Myocyte (in vitro differentiated cells): ENCODE results near the gene ATP1B4. TPM values are rescaled to one million over a fixed set of nuclear protein-coding genes. Genes with fewer than 3 reads are reported as not detected.

Source experiments
- DNase-seq: peaks from one replicate; pipeline ENCODE4 v3.0.0-alpha.2; 2012; ENCODE audit warnings: low read depth
- total RNA-seq: library from RNA; depleted of rRNA; stranded (reverse); fragments of >200 nt; gene quantifications from 2 replicates; pipeline ENCODE4 v1.2.3, GENCODE V29; 2014

Gene ATP1B4
- total RNA-seq, 1 donor from 2014 or later: 58.0 TPM

DNA sequence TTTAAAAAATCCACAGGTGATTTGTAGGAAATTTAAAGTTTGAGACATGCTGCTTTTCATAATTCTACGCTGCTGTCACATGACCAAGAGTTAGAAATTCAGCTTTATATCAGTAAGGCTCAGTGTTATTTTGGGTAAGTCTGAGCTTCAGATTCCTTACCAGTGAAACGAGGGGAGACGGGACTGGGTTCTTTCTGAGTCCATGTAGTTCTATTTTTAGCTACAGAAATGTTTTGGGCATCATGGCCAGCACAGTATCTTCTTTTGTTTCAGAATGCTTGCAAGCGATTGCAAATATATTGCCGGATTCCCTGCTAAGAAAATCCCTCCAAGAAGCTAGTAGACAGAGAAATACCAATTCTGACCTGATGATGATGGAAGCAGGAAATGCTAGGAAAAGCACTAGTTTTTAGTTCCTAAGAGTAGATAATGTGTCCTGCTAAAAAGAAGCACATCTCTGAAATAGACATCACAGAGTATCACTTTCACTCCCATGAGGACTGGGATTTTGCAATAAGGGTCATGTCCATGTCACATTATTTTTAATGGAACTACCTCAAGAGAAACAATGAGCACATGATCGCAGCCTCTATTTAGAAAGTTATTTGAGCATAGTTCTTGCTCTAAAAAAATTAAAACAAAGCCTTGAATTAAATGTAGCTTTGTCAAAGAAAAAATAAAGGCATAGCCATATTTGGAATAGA lies 10.9 kb downstream of the ATP1B4 start:
- DNase-seq: peak; percentile 36

DNA sequence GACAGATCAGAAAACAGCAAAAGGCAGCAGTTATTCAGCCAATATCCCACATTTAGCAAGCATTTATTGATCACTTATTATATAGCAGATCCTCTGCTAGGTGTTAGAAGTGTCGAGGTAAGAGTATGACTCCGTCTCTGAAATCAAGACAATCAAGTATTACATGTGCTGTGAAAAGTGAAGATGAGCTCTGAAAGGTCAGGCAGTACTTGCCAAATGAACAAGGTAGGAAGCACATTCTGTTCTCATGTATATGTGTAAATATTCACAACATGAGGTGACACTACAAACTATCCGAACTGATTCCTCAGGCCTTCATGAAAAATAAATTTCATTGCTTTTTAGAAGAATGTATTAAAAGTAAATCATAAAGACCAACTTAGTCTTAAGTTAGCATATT lies 15.3 kb downstream of the ATP1B4 start:
- no peak for DNase-seq

GRCh38 chrX:120377715-120378114 lies 15.8 kb downstream of the ATP1B4 start:
- no peak for DNase-seq

GRCh38 chrX:120378570-120378969 lies 16.7 kb downstream of the ATP1B4 start:
- DNase-seq: no peak

DNA sequence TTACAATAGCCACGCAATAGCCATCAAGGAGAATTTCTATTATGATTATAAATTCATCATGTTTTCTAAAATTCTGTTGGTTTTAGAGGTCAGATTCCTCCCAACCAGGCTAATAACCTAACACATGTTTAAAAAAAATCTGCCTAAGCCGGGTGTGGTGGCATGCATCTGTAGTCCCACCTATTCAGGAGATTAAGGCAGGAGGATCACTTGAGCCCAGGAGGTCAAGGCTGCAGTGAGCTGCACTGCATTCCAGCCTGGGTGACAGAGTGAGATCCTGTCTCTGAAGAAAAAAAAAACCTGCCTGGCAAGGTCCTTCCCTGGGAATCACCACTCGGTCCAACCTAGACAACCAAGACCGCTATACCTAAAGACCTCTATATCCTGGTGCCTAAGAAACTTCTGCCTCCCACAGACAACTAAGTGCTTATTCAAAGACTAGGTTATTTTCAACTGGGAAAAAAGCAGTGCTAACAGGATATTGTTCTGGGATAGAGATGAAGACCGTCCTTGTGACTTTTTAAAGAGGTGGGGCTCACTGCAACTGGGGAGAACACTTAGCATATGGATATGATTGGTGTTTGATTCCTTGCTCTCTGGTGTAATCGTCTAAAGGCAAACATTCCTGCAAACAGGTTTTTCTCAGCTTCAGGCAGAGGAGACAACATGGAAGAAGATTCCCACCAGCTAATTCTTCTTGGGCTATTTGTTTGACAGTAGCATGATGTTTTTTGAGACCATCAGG lies 18.2 kb downstream of the ATP1B4 start:
- no peak for DNase-seq

GRCh38 chrX:120380699-120381098 lies 18.8 kb downstream of the ATP1B4 start:
- DNase-seq: no peak

DNA sequence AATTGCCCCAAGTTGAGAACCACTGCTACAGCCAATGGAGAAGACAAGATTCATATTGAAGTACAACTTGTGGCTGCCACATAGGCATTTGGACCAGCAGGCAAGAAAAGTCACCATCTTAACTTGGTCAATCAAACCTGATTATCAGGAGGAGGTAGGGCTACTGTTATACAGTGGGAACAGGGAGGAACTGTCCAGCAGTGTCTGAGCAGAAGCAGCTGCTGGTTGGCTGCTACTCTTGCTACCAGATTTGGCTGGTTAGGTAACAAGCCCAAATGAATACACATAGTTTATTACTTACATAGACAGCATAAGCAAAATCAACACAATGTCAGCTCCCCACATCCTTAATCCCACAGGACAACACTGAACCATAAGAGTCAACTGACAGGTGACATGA lies 39.4 kb downstream of the ATP1B4 start:
- DNase-seq: peak; percentile 5

GRCh38 chrX:120402369-120402768 lies 40.5 kb downstream of the ATP1B4 start:
- peak; percentile 8 for DNase-seq

DNA sequence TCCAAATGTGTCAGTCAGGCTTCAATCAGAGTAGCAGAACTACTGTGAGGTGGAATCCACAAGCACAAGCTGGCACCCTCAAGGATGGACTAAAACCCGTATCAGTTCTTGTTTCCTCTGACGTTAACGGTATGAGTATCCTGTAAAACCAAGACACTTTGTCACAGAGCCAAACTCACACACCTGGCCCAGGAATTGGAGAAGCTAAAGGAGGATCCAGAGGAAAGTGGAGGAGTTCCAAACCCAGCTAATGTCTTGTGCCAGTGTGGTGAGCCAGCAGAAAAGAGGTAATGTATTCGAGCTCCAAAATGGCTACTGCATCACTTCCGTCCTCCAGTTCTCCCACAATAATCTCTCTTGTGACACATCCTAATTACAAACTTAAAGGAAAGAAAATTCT lies 44.7 kb downstream of the ATP1B4 start:
- DNase-seq: no peak

DNA sequence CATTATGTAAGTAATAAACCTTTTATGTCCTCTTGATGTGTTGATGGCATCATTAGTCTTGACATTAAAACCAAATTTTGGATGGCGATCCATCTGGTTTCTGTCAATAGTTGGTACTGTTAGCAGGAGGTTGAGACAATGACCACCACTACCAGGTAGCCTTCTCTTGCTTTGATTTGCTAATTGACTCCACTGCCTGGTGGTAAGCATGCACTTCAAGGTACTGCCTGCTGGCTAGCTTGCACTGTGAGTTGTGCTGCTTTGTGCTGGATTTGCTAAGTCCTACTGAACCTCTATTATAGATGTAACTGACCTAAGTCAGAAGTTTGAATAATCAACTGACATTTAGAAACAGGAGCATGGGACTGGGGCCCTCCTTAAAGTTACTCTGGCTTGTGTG lies 46.3 kb downstream of the ATP1B4 start:
- no peak for DNase-seq

DNA sequence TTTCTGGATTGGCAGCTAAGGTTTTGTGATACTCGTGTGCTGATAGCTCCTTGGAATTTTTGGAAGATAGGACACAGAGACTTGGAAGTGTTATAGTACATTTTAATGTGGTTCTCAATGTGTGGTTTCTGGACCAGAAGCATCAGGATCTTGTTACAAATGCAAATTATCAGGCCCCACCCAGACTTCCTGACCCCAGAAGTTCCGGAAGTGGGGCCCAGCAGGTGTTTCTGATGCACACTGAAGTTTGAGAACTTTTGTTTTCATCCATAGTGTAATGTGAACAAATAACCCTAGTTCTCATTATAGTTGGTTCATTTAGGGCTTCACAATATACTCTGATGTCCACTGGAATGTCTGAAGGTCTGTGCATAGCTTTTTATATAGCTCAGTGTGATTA lies 57.6 kb downstream of the ATP1B4 start:
- no peak for DNase-seq

DNA sequence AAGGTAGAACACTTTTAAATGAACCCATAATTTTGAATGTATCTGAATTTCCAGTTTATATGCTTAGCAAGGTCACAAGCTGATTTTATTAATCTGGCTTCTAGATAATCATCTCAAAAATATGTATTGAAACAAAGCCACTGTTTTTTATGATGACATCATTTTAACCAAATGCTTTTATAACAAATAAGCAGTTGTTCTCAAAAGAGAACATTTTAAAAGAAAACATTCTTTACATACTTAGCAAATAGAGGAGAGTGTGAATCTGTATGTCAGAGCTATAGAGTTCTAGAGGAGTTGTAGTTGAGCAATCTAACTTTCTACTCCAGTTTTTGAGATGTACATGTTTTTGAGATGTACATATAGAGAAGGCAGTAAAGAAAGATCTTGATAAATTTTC lies 64.7 kb downstream of the ATP1B4 start:
- DNase-seq: no peak

DNA sequence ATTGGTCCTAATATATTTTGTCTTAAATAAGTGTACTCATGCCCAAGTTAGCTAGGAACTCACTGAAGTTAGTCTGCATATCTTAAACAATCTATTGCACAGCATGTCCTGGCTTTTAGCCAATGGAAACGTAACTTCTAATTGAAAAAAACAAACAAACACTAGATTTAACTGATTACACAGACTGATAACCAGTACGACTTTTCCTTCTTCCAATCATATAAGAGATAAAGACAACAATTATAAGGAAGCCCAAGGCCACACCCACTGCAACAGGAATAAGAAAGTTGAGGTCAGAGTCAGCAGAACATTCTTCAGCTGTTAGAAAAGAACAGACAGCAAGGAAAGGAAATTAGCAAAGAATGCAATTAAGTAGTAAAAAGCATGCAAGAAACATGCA lies 66.4 kb downstream of the ATP1B4 start:
- DNase-seq: no peak

- DNase-seq: no peak
Measured at GRCh38 chrX:120429776-120430540, 68.1 kb downstream of the ATP1B4 start.

Other genes with a start within 250 kb of the ATP1B4 start
- gene RHOXF1, start 246.2 kb upstream of the ATP1B4 start, total RNA-seq: not detected in 2 replicates
- not detected in 2 replicates for gene RHOXF2, start 203.5 kb upstream of the ATP1B4 start, total RNA-seq
- gene ZBTB33, start 111.3 kb upstream of the ATP1B4 start, total RNA-seq: 17.9 and 20.0 TPM in 2 replicates
- gene TMEM255A, start 50.6 kb upstream of the ATP1B4 start, total RNA-seq: 0.05 TPM in 1 of 2 replicates, not detected in the other
- gene LAMP2, start 107.2 kb downstream of the ATP1B4 start, total RNA-seq: 125 and 143 TPM in 2 replicates
- 24.4 and 26.1 TPM in 2 replicates for gene CUL4B, start 198.9 kb downstream of the ATP1B4 start, total RNA-seq
- gene MCTS1, start 242.0 kb downstream of the ATP1B4 start, total RNA-seq: 37.3 and 43.5 TPM in 2 replicates